H1 (cell line): ENCODE measurements around the gene STAM. TPM values are rescaled to one million over a fixed set of nuclear protein-coding genes. Genes with fewer than 3 reads are reported as not detected.
A peak's percentile ranks its signal among the peaks of the same experiment; 100 is the strongest.

Experiments used
- CHD2 ChIP-seq: IDR thresholded peaks from 2 replicates; pipeline ENCODE4 v1.6.1; 2012; ENCODE audit warnings: low read length, improper control_type of control experiment
- RAD21 ChIP-seq, 2 experiments: IDR thresholded peaks in 1 of 2; conservative IDR thresholded peaks in 1 of 2; 2 replicates each; pipeline ENCODE4 v1.6.1; 2011; ENCODE audit warnings: low read depth in 2 of 2, low read length in 2 of 2, improper control_type of control experiment in 1 of 2, inconsistent platforms in 1 of 2, mild to moderate bottlenecking in 1 of 2, moderate library complexity in 1 of 2
- SIRT6 ChIP-seq: IDR thresholded peaks from one replicate; pipeline ENCODE4 v1.7.1; 2012; ENCODE audit warnings: low read length, inconsistent platforms
- polyA plus RNA-seq, 7 experiments: library from polyadenylated mRNA; depleted of rRNA in 3 of 7; stranded (reverse) in 5 of 7; unstranded in 2 of 7; fragments of >200 nt in 5 of 7; fragments of 200-250 nt in 2 of 7; gene quantifications; 1 replicate in 5 of 7; 2 replicates in 1 of 7; 4 replicates in 1 of 7; pipeline versions ENCODE4 v1.2.1 to v1.2.3, GENCODE V29; 2011 to 2013; ENCODE audit warnings: missing spikeins in 2 of 7, mixed read lengths in 2 of 7
- total RNA-seq: library from RNA; stranded (reverse); fragmentation: NEBNext Ultra II Directional; extraction: Animal tissue kit (Norgen Biotek cat#: 25700); gene quantifications from 2 replicates; pipeline ENCODE4 v1.2.1, GENCODE V29; 2021
- TF ChIP-seq, protein P1 (sequence below): fragments of 300-600 bp; sonication (generic); IDR thresholded peaks from 2 replicates; pipeline ENCODE4 v1.7.1; 2012; ENCODE audit warnings: low read length, moderate library complexity, mild to moderate bottlenecking, inconsistent platforms; ENCODE audit not compliant: insufficient replicate concordance
- TF ChIP-seq, protein P2 (sequence below), 3 experiments: IDR thresholded peaks; 1 replicate in 2 of 3; 2 replicates in 1 of 3; pipeline versions ENCODE4 v1.5.1 to v1.6.1; 2011; ENCODE audit warnings: low read length in 3 of 3, mild to moderate bottlenecking in 3 of 3, inconsistent platforms in 2 of 3, low read depth in 1 of 3, moderate library complexity in 1 of 3; ENCODE audit not compliant: insufficient read depth in 1 of 3; ENCODE audit errors: control extremely low read depth in 1 of 3

The STAM gene
- total and polyA plus RNA-seq, 2 of the 8 experiments (the other 6 are each of a cell fraction or from before 2014, with no cell fraction given): 22.0 to 27.8 TPM

DNA sequence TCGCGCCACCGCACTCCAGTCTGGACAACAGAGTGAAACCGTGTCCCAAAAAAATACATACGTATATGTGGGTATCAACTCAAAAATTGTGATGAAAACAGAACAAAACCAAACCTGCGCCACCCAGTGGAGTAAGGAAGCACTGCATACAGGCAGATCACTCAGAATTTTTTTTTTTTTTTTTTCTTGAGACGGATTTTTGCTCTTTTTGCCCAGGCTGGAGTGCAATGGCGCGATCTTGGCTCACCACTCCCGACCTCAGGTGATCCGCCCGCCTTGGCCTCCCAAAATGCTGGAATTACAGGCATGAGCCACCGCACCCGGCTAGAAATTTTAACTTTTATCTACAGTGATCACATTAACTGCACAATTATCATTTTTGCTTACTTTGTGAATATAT lies 99.0 kb downstream of the STAM start (continued):
- TF ChIP-seq SIRT6: no peak
- TF ChIP-seq RAD21 (IDR thresholded peaks at IDR 0.05 in 1 of 2, conservative IDR thresholded peaks at IDR 0.05 in 1 of 2; ENCODE audit: low read depth in 2 of 2, low read length in 2 of 2): peak; percentile 37 to 53
- TF ChIP-seq, protein P1, sequence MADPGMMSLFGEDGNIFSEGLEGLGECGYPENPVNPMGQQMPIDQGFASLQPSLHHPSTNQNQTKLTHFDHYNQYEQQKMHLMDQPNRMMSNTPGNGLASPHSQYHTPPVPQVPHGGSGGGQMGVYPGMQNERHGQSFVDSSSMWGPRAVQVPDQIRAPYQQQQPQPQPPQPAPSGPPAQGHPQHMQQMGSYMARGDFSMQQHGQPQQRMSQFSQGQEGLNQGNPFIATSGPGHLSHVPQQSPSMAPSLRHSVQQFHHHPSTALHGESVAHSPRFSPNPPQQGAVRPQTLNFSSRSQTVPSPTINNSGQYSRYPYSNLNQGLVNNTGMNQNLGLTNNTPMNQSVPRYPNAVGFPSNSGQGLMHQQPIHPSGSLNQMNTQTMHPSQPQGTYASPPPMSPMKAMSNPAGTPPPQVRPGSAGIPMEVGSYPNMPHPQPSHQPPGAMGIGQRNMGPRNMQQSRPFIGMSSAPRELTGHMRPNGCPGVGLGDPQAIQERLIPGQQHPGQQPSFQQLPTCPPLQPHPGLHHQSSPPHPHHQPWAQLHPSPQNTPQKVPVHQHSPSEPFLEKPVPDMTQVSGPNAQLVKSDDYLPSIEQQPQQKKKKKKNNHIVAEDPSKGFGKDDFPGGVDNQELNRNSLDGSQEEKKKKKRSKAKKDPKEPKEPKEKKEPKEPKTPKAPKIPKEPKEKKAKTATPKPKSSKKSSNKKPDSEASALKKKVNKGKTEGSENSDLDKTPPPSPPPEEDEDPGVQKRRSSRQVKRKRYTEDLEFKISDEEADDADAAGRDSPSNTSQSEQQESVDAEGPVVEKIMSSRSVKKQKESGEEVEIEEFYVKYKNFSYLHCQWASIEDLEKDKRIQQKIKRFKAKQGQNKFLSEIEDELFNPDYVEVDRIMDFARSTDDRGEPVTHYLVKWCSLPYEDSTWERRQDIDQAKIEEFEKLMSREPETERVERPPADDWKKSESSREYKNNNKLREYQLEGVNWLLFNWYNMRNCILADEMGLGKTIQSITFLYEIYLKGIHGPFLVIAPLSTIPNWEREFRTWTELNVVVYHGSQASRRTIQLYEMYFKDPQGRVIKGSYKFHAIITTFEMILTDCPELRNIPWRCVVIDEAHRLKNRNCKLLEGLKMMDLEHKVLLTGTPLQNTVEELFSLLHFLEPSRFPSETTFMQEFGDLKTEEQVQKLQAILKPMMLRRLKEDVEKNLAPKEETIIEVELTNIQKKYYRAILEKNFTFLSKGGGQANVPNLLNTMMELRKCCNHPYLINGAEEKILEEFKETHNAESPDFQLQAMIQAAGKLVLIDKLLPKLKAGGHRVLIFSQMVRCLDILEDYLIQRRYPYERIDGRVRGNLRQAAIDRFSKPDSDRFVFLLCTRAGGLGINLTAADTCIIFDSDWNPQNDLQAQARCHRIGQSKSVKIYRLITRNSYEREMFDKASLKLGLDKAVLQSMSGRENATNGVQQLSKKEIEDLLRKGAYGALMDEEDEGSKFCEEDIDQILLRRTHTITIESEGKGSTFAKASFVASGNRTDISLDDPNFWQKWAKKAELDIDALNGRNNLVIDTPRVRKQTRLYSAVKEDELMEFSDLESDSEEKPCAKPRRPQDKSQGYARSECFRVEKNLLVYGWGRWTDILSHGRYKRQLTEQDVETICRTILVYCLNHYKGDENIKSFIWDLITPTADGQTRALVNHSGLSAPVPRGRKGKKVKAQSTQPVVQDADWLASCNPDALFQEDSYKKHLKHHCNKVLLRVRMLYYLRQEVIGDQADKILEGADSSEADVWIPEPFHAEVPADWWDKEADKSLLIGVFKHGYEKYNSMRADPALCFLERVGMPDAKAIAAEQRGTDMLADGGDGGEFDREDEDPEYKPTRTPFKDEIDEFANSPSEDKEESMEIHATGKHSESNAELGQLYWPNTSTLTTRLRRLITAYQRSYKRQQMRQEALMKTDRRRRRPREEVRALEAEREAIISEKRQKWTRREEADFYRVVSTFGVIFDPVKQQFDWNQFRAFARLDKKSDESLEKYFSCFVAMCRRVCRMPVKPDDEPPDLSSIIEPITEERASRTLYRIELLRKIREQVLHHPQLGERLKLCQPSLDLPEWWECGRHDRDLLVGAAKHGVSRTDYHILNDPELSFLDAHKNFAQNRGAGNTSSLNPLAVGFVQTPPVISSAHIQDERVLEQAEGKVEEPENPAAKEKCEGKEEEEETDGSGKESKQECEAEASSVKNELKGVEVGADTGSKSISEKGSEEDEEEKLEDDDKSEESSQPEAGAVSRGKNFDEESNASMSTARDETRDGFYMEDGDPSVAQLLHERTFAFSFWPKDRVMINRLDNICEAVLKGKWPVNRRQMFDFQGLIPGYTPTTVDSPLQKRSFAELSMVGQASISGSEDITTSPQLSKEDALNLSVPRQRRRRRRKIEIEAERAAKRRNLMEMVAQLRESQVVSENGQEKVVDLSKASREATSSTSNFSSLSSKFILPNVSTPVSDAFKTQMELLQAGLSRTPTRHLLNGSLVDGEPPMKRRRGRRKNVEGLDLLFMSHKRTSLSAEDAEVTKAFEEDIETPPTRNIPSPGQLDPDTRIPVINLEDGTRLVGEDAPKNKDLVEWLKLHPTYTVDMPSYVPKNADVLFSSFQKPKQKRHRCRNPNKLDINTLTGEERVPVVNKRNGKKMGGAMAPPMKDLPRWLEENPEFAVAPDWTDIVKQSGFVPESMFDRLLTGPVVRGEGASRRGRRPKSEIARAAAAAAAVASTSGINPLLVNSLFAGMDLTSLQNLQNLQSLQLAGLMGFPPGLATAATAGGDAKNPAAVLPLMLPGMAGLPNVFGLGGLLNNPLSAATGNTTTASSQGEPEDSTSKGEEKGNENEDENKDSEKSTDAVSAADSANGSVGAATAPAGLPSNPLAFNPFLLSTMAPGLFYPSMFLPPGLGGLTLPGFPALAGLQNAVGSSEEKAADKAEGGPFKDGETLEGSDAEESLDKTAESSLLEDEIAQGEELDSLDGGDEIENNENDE: no peak
- no peak for TF ChIP-seq CHD2
- TF ChIP-seq, protein P2, sequence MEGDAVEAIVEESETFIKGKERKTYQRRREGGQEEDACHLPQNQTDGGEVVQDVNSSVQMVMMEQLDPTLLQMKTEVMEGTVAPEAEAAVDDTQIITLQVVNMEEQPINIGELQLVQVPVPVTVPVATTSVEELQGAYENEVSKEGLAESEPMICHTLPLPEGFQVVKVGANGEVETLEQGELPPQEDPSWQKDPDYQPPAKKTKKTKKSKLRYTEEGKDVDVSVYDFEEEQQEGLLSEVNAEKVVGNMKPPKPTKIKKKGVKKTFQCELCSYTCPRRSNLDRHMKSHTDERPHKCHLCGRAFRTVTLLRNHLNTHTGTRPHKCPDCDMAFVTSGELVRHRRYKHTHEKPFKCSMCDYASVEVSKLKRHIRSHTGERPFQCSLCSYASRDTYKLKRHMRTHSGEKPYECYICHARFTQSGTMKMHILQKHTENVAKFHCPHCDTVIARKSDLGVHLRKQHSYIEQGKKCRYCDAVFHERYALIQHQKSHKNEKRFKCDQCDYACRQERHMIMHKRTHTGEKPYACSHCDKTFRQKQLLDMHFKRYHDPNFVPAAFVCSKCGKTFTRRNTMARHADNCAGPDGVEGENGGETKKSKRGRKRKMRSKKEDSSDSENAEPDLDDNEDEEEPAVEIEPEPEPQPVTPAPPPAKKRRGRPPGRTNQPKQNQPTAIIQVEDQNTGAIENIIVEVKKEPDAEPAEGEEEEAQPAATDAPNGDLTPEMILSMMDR (IDR thresholded peaks at IDR 0.05; ENCODE audit: control extremely low read depth in 1 of 3, insufficient read depth in 1 of 3, low read depth in 1 of 3, low read length in 3 of 3): peak in 2 of 3 experiments; percentile 57 to 65; a peak in 3 of 4 replicates
